Nephron progenitor cell (in vitro differentiated cells): ENCODE data around the gene STEAP2.
"Not testable (repeated sequence)": the region's sequence is repeated elsewhere in the genome, so short reads cannot be mapped to it uniquely, and the experiment has no call there.

Experiments used
- DNase-seq: peaks from one replicate; pipeline ENCODE4 v3.0.0; 2021
- H3K27ac Mint-ChIP-seq: 2 replicates; pipeline ENCODE4 v1.8.0; 2021; ENCODE audit warnings: mild to moderate bottlenecking, moderate library complexity, mixed read lengths
- H3K27me3 Mint-ChIP-seq: 2 replicates; pipeline ENCODE4 v1.8.0; 2021; ENCODE audit warnings: mild to moderate bottlenecking, low read depth, mixed read lengths; ENCODE audit not compliant: poor library complexity
- H3K36me3 Mint-ChIP-seq: 2 replicates; pipeline ENCODE4 v1.8.0; 2021; ENCODE audit warnings: low read depth, mixed read lengths
- H3K4me1 Mint-ChIP-seq: 2 replicates; pipeline ENCODE4 v1.8.0; 2021; ENCODE audit warnings: mixed read lengths
- H3K4me3 Mint-ChIP-seq: 2 replicates; pipeline ENCODE4 v1.8.0; 2021; ENCODE audit warnings: mild to moderate bottlenecking, moderate library complexity, mixed read lengths
- H3K9me3 Mint-ChIP-seq: 2 replicates; pipeline ENCODE4 v1.8.0; 2021; ENCODE audit warnings: mild to moderate bottlenecking, moderate library complexity, mixed read lengths
- CTCF ChIP-seq: fragments of 200-600 bp; sonication (generic); IDR thresholded peaks from 2 replicates; pipeline ENCODE4 v1.5.0; 2021; ENCODE audit warnings: antibody characterized with exemption

The STEAP2 gene

GRCh38 chr7:90244909-90245851, 33.6 kb downstream of the STEAP2 start, which contains the start of gene CFAP69:
Gene CFAP69 (plus strand): TSS chr7:90245174. CDS start chr7:90245425, 251 bp downstream.
- H3K27me3 Mint-ChIP-seq = peaks cover 26% of the 10 kb centered on the region
- no peaks in the 10 kb centered on the region for H3K36me3 Mint-ChIP-seq

GRCh38 chr7:90246171-90246570, 34.6 kb downstream of the STEAP2 start:
- peaks cover 26% of the 10 kb centered on the region for H3K27me3 Mint-ChIP-seq
- H3K4me3 Mint-ChIP-seq = peak overlapping the region; percentile 92
- H3K4me1 Mint-ChIP-seq = peaks cover 30% of the 10 kb centered on the region
- no peak overlapping the region for H3K27ac Mint-ChIP-seq
- no peaks in the 10 kb centered on the region for H3K9me3 Mint-ChIP-seq
- peak; percentile 26 for DNase-seq
- no peaks in the 10 kb centered on the region for H3K36me3 Mint-ChIP-seq
- no peak for TF ChIP-seq CTCF

More at GRCh38 chr7:90244909-90245851, 33.6 kb downstream of the STEAP2 start, which contains the start of gene CFAP69:
- DNase-seq = peak; percentile 98
- TF ChIP-seq CTCF = no peak
- no peaks in the 10 kb centered on the region for H3K9me3 Mint-ChIP-seq
- peak within 1 kb of the TSS; percentile 91 for H3K27ac Mint-ChIP-seq
- peaks cover 30% of the 10 kb centered on the region for H3K4me1 Mint-ChIP-seq
- H3K4me3 Mint-ChIP-seq = peak within 1 kb of the TSS; percentile 92

GRCh38 chr7:90248706-90249105, 37.2 kb downstream of the STEAP2 start:
- Mint-ChIP-seq H3K4me1 (peaks cover 25% of the 10 kb centered on the region), H3K36me3 (no peaks in the 10 kb centered on the region), H3K27ac (no peak overlapping the region), H3K4me3 (no peak overlapping the region), H3K27me3 (peaks cover 26% of the 10 kb centered on the region), H3K9me3 (no peaks in the 10 kb centered on the region)
- no peak for DNase-seq
- TF ChIP-seq CTCF = no peak

GRCh38 chr7:90250601-90251303, 39.2 kb downstream of the STEAP2 start:
- no peak for TF ChIP-seq CTCF
- Mint-ChIP-seq H3K27ac (no peak overlapping the region), H3K27me3 (peaks cover 23% of the 10 kb centered on the region), H3K4me1 (peaks cover 9% of the 10 kb centered on the region), H3K36me3 (no peaks in the 10 kb centered on the region), H3K4me3 (no peak overlapping the region), H3K9me3 (no peaks in the 10 kb centered on the region)
- no peak for DNase-seq

- no peak for DNase-seq
- no peak overlapping the region for H3K27ac Mint-ChIP-seq
- H3K27me3 Mint-ChIP-seq = peaks cover 18% of the 10 kb centered on the region
- H3K4me3 Mint-ChIP-seq = no peak overlapping the region
- H3K9me3 Mint-ChIP-seq = no peaks in the 10 kb centered on the region
- no peaks in the 10 kb centered on the region for H3K36me3 Mint-ChIP-seq
- H3K4me1 Mint-ChIP-seq = peaks cover 3% of the 10 kb centered on the region
- no peak for TF ChIP-seq CTCF
These were observed 39.7 kb downstream of the STEAP2 start for GRCh38 chr7:90251304-90251635.

- H3K9me3 Mint-ChIP-seq, H3K4me3 Mint-ChIP-seq, H3K27ac Mint-ChIP-seq, H3K27me3 Mint-ChIP-seq, DNase-seq, H3K36me3 Mint-ChIP-seq, H3K4me1 Mint-ChIP-seq: not testable (repeated sequence)
These were observed 44.5 kb downstream of the STEAP2 start for GRCh38 chr7:90256011-90256410.
